ENCODE data around the gene MLPH.

DNA sequence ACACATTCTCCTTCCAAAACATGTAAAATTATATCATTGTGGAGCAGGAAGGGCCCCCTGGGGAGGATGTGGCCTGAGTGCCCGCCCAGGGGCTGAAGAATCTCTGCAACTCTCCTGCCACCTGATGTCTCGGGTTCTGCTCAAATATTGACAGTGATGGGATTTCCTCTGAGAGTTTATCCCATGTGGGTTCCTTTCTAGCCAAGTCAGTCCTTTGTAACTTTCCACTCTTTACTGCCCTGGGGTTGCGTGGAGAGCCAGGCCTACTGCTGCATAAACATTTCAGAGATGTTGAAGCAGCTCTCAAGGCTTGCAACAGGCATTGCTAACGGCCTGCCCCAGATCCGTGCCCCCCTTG lies 107.4 kb downstream of the MLPH start:
- TF ChIP-seq, protein P1, sequence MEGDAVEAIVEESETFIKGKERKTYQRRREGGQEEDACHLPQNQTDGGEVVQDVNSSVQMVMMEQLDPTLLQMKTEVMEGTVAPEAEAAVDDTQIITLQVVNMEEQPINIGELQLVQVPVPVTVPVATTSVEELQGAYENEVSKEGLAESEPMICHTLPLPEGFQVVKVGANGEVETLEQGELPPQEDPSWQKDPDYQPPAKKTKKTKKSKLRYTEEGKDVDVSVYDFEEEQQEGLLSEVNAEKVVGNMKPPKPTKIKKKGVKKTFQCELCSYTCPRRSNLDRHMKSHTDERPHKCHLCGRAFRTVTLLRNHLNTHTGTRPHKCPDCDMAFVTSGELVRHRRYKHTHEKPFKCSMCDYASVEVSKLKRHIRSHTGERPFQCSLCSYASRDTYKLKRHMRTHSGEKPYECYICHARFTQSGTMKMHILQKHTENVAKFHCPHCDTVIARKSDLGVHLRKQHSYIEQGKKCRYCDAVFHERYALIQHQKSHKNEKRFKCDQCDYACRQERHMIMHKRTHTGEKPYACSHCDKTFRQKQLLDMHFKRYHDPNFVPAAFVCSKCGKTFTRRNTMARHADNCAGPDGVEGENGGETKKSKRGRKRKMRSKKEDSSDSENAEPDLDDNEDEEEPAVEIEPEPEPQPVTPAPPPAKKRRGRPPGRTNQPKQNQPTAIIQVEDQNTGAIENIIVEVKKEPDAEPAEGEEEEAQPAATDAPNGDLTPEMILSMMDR (conservative IDR thresholded peaks at IDR 0.05; ENCODE audit: low read depth, low read length), result no peak
- no peak for TF ChIP-seq POLR2A (IDR thresholded peaks at IDR 0.05; ENCODE audit: low read depth, low read length)
- TF ChIP-seq SMC3 (IDR thresholded peaks at IDR 0.05; ENCODE audit: low read depth, low read length), result no peak
- no peak for TF ChIP-seq FOS (IDR thresholded peaks at IDR 0.05; ENCODE audit: low read depth, low read length)
- TF ChIP-seq RFX5 (IDR thresholded peaks at IDR 0.05; ENCODE audit: low read depth, low read length), result no peak
- TF ChIP-seq CHD1 (IDR thresholded peaks at IDR 0.05; ENCODE audit: low read depth, low read length), result no peak
- no peak for TF ChIP-seq USF2 (IDR thresholded peaks at IDR 0.05; ENCODE audit: low read depth, low read length)
- no peak for TF ChIP-seq MXI1 (IDR thresholded peaks at IDR 0.05; ENCODE audit: borderline replicate concordance, low read depth, low read length)
- TF ChIP-seq MAZ (IDR thresholded peaks at IDR 0.05; ENCODE audit: borderline replicate concordance, low read depth, low read length), result no peak
- TF ChIP-seq NFE2L2 (IDR thresholded peaks at IDR 0.05; ENCODE audit: low read depth, low read length), result no peak

Measured in IMR-90 (cell line).